ENCODE measurements around the gene TNIP1.

Gene TNIP1

DNA sequence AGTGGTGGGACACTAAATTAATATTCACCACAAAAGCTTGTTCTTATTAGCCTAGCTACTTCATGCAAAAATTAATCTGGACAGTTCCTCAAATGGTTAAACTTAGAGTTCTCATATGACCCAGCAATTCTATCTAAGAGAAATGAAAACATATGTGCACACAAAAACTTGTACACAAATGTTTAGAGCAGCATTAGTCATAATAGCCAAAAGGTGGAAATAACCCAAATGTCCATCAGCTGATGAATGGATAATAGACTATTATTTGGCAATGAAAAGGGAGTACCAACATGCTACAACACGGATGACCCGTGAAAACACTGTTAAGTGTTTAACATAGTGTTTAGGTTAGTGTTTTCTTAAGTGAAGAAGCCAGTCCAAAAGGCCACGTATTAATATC lies 32.8 kb upstream of the TNIP1 start:
- no peak overlapping the region for H3K4me3 ChIP-seq (ENCODE audit: low read depth, low read length)
- no peak for DNase-seq (ENCODE audit: low read depth)
- TF ChIP-seq, protein P1, sequence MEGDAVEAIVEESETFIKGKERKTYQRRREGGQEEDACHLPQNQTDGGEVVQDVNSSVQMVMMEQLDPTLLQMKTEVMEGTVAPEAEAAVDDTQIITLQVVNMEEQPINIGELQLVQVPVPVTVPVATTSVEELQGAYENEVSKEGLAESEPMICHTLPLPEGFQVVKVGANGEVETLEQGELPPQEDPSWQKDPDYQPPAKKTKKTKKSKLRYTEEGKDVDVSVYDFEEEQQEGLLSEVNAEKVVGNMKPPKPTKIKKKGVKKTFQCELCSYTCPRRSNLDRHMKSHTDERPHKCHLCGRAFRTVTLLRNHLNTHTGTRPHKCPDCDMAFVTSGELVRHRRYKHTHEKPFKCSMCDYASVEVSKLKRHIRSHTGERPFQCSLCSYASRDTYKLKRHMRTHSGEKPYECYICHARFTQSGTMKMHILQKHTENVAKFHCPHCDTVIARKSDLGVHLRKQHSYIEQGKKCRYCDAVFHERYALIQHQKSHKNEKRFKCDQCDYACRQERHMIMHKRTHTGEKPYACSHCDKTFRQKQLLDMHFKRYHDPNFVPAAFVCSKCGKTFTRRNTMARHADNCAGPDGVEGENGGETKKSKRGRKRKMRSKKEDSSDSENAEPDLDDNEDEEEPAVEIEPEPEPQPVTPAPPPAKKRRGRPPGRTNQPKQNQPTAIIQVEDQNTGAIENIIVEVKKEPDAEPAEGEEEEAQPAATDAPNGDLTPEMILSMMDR (IDR thresholded peaks at IDR 0.05; ENCODE audit: control insufficient read depth, extremely low read depth, insufficient read depth), result no peak

DNA sequence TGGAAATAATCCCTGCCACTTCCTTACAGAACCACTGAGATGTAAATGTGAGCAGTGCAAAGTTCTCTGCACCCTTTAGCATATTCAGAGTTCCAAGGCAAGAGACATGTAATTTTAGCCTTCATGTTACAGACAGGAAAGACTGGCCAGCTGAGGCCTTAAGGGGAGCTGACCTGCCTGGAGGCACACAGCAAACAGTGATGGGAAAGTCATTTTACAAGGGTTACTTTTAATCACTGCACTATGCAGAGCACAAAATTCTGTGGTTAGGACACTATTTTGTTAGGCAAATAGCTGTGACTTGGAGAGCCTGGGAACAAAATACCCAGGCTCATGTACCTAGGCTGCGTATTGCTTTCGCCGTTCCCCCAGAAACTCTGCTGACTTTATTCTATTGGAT lies 30.2 kb upstream of the TNIP1 start:
- TF ChIP-seq, protein P1 (IDR thresholded peaks at IDR 0.05; ENCODE audit: control insufficient read depth, extremely low read depth, insufficient read depth), result no peak
- no peak for DNase-seq (ENCODE audit: low read depth)
- no peak overlapping the region for H3K4me3 ChIP-seq (ENCODE audit: low read depth, low read length)

- no peak for DNase-seq (ENCODE audit: low read depth)
- H3K4me3 ChIP-seq (ENCODE audit: low read depth, low read length), result no peak overlapping the region
- TF ChIP-seq, protein P1 (IDR thresholded peaks at IDR 0.05; ENCODE audit: control insufficient read depth, extremely low read depth, insufficient read depth), result no peak
These were observed 29.4 kb upstream of the TNIP1 start for GRCh38 chr5:151110122-151110681.

- TF ChIP-seq, protein P1 (IDR thresholded peaks at IDR 0.05; ENCODE audit: control insufficient read depth, extremely low read depth, insufficient read depth), result no peak
- no peak overlapping the region for H3K4me3 ChIP-seq (ENCODE audit: low read depth, low read length)
- no peak for DNase-seq (ENCODE audit: low read depth)
These were observed 27.7 kb upstream of the TNIP1 start for GRCh38 chr5:151108566-151108965.

DNA sequence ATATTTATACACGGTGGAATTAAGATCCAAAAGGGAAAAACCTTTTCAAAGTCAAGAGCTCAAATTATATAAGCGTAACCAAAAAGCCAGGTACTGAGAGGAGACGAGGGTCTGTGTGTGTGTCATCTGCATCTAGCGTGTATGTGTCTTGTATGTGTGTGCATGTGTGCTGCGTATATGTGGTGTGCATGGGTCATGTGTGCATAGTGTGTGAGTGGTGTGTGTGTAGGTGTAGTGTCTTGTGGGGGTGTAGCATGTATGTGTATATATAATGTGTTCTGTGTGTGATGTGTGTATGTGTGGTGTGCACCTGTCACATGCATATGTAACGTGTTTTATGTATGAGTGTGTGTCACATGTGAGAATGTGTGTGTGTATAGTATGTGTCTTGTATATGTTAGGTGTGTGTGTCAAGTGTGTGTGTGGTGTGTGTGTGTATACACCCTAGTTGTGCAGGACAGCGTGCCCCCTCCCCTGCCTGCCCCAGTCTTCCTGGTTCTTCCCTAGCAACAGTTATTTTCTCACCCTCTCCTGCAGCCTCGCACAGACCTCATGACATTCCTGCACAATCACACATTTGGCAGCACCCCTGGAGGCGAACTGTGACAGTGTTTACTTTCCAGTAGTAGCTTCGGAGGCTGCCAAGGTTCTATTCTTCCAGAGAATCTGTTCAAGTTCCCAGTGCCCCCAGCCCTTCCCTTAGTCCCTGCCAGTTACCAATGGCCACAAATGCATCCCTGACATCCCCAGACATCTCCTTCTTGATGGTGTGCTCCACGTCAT lies 27.1 kb upstream of the TNIP1 start:
- TF ChIP-seq, protein P1 (IDR thresholded peaks at IDR 0.05; ENCODE audit: control insufficient read depth, extremely low read depth, insufficient read depth), result peak; percentile 20; the same call in 1 of the 2 replicates
- peak; percentile 71 for DNase-seq (ENCODE audit: low read depth)
- H3K4me3 ChIP-seq (ENCODE audit: low read depth, low read length), result no peak overlapping the region

DNA sequence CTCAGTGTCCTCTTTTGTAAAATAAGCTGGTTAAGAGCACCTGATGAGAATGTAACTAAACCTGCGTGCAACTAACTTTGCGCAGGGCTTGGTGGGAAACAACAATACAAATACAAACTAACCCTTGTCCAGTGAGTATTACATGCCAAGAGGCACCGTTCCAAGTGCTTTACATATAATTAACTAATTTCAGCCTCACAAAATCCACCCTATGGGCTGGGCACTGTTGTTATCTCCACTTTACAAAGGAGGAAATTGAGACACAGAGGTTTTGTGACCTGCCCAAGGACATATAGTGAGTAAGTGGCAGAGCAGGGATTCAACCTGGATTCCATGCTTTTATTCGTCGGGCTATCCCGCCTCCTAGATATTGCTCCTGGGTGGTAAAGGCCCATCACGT lies 26.2 kb upstream of the TNIP1 start:
- no peak for DNase-seq (ENCODE audit: low read depth)
- TF ChIP-seq, protein P1 (IDR thresholded peaks at IDR 0.05; ENCODE audit: control insufficient read depth, extremely low read depth, insufficient read depth), result no peak
- no peak overlapping the region for H3K4me3 ChIP-seq (ENCODE audit: low read depth, low read length)

Data from LNCaP clone FGC (cell line).